ENCODE data around the gene TTC9C. TPM values are rescaled to one million over a fixed set of nuclear protein-coding genes. Genes with fewer than 3 reads are reported as not detected.
A peak's percentile ranks its signal among the peaks of the same experiment; 100 is the strongest.

The TTC9C gene
- total RNA-seq, 1 donor from 2014 or later = 27.4 TPM

- H3K36me3 ChIP-seq (ENCODE audit: control insufficient read depth, insufficient read depth, low read length) = peaks cover 40% of the 10 kb centered on the region
- FAIRE-seq (no peak), DNase-seq (ENCODE audit: low read depth) (no peak)
- no peak for TF ChIP-seq CTCF (IDR thresholded peaks at IDR 0.05; ENCODE audit: insufficient read depth, low read length, severe bottlenecking)
- H3K4me3 ChIP-seq (ENCODE audit: low read depth, low read length) = no peak overlapping the region
- no peaks in the 10 kb centered on the region for H3K27me3 ChIP-seq (ENCODE audit: control insufficient read depth, insufficient read depth, low read length)
Observed at GRCh38 chr11:62721994-62722393, 6.3 kb upstream of the TTC9C start.

GRCh38 chr11:62724171-62724570 lies 4.1 kb upstream of the TTC9C start:
- no peak for TF ChIP-seq CTCF (IDR thresholded peaks at IDR 0.05; ENCODE audit: insufficient read depth, low read length, severe bottlenecking)
- peaks cover 33% of the 10 kb centered on the region for H3K36me3 ChIP-seq (ENCODE audit: control insufficient read depth, insufficient read depth, low read length)
- H3K27me3 ChIP-seq (ENCODE audit: control insufficient read depth, insufficient read depth, low read length) = no peaks in the 10 kb centered on the region
- FAIRE-seq (no peak), DNase-seq (ENCODE audit: low read depth) (no peak)
- H3K4me3 ChIP-seq (ENCODE audit: low read depth, low read length) = no peak overlapping the region

GRCh38 chr11:62725646-62726045 lies 2.6 kb upstream of the TTC9C start:
- Histone ChIP-seq H3K27me3 (ENCODE audit: control insufficient read depth, insufficient read depth, low read length) (no peaks in the 10 kb centered on the region), H3K4me3 (ENCODE audit: low read depth, low read length) (peak overlapping the region; percentile 92), H3K36me3 (ENCODE audit: control insufficient read depth, insufficient read depth, low read length) (peaks cover 24% of the 10 kb centered on the region)
- DNase-seq (ENCODE audit: low read depth) (peak; percentile 35), FAIRE-seq (no peak)
- no peak for TF ChIP-seq CTCF (IDR thresholded peaks at IDR 0.05; ENCODE audit: insufficient read depth, low read length, severe bottlenecking)

GRCh38 chr11:62726156-62726914 lies 2.0 kb upstream of the TTC9C start:
- TF ChIP-seq CTCF (IDR thresholded peaks at IDR 0.05; ENCODE audit: insufficient read depth, low read length, severe bottlenecking) = no peak
- Histone ChIP-seq H3K36me3 (ENCODE audit: control insufficient read depth, insufficient read depth, low read length) (peaks cover 19% of the 10 kb centered on the region), H3K4me3 (ENCODE audit: low read depth, low read length) (peak overlapping the region; percentile 92), H3K27me3 (ENCODE audit: control insufficient read depth, insufficient read depth, low read length) (no peaks in the 10 kb centered on the region)
- DNase-seq (ENCODE audit: low read depth) (no peak), FAIRE-seq (no peak)

GRCh38 chr11:62726915-62727164 lies 1.4 kb upstream of the TTC9C start:
- Histone ChIP-seq H3K36me3 (ENCODE audit: control insufficient read depth, insufficient read depth, low read length) (peaks cover 15% of the 10 kb centered on the region), H3K4me3 (ENCODE audit: low read depth, low read length) (peak overlapping the region; percentile 92), H3K27me3 (ENCODE audit: control insufficient read depth, insufficient read depth, low read length) (no peaks in the 10 kb centered on the region)
- no peak for TF ChIP-seq CTCF (IDR thresholded peaks at IDR 0.05; ENCODE audit: insufficient read depth, low read length, severe bottlenecking)
- DNase-seq (ENCODE audit: low read depth) (no peak), FAIRE-seq (no peak)

All from bronchial epithelial cell (primary cell).